ENCODE data around the gene PLCG1.

Gene PLCG1

GRCh38 chr20:41201760-41202159 is 64.4 kb downstream of the PLCG1 start:
- no peak overlapping the region for H3K4me3 ChIP-seq (ENCODE audit: low read depth, low read length)
- TF ChIP-seq POLR2A (IDR thresholded peaks at IDR 0.05; ENCODE audit: extremely low read depth, insufficient read length) (no peak), CTCF (IDR thresholded peaks at IDR 0.05; ENCODE audit: low read depth, low read length) (no peak), MAX (IDR thresholded peaks at IDR 0.05; ENCODE audit: low read depth, low read length) (no peak), MYC (IDR thresholded peaks at IDR 0.05; ENCODE audit: low read depth, low read length) (no peak)
- no peak for DNase-seq (ENCODE audit: low read depth)

- no peak for DNase-seq (ENCODE audit: low read depth)
- H3K4me3 ChIP-seq (ENCODE audit: low read depth, low read length) = no peak overlapping the region
- TF ChIP-seq POLR2A (IDR thresholded peaks at IDR 0.05; ENCODE audit: extremely low read depth, insufficient read length) (no peak), MAX (IDR thresholded peaks at IDR 0.05; ENCODE audit: low read depth, low read length) (no peak)
Measured at GRCh38 chr20:41202426-41202825, 65.1 kb downstream of the PLCG1 start.

GRCh38 chr20:41203660-41204059 is 66.3 kb downstream of the PLCG1 start:
- no peak for DNase-seq (ENCODE audit: low read depth)
- no peak for TF ChIP-seq CTCF (IDR thresholded peaks at IDR 0.05; ENCODE audit: low read depth, low read length)
- no peak for TF ChIP-seq POLR2A (IDR thresholded peaks at IDR 0.05; ENCODE audit: extremely low read depth, insufficient read length)
- TF ChIP-seq MYC (IDR thresholded peaks at IDR 0.05; ENCODE audit: low read depth, low read length) = no peak
- TF ChIP-seq MAX (IDR thresholded peaks at IDR 0.05; ENCODE audit: low read depth, low read length) = no peak
- no peak overlapping the region for H3K4me3 ChIP-seq (ENCODE audit: low read depth, low read length)

- DNase-seq (ENCODE audit: low read depth) = no peak
- H3K4me3 ChIP-seq (ENCODE audit: low read depth, low read length) = no peak overlapping the region
- TF ChIP-seq MAX (IDR thresholded peaks at IDR 0.05; ENCODE audit: low read depth, low read length) (no peak), POLR2A (IDR thresholded peaks at IDR 0.05; ENCODE audit: extremely low read depth, insufficient read length) (no peak), MYC (IDR thresholded peaks at IDR 0.05; ENCODE audit: low read depth, low read length) (no peak), CTCF (IDR thresholded peaks at IDR 0.05; ENCODE audit: low read depth, low read length) (no peak)
Measured at GRCh38 chr20:41204304-41205265, 67.2 kb downstream of the PLCG1 start.

GRCh38 chr20:41205313-41205712 is 68.0 kb downstream of the PLCG1 start:
- TF ChIP-seq MAX (IDR thresholded peaks at IDR 0.05; ENCODE audit: low read depth, low read length) (no peak), POLR2A (IDR thresholded peaks at IDR 0.05; ENCODE audit: extremely low read depth, insufficient read length) (no peak), MYC (IDR thresholded peaks at IDR 0.05; ENCODE audit: low read depth, low read length) (no peak), CTCF (IDR thresholded peaks at IDR 0.05; ENCODE audit: low read depth, low read length) (no peak)
- DNase-seq (ENCODE audit: low read depth) = no peak
- H3K4me3 ChIP-seq (ENCODE audit: low read depth, low read length) = no peak overlapping the region

GRCh38 chr20:41213150-41213820 is 75.9 kb downstream of the PLCG1 start:
- TF ChIP-seq CTCF (IDR thresholded peaks at IDR 0.05; ENCODE audit: low read depth, low read length) (no peak), MYC (IDR thresholded peaks at IDR 0.05; ENCODE audit: low read depth, low read length) (no peak), MAX (IDR thresholded peaks at IDR 0.05; ENCODE audit: low read depth, low read length) (no peak), POLR2A (IDR thresholded peaks at IDR 0.05; ENCODE audit: extremely low read depth, insufficient read length) (no peak)
- no peak for DNase-seq (ENCODE audit: low read depth)
- no peak overlapping the region for H3K4me3 ChIP-seq (ENCODE audit: low read depth, low read length)

Data from NB4 (cell line).